Effector CD4-positive, alpha-beta T cell (primary cell): ENCODE results near the gene ZNF524.

Experiments used
- DNase-seq: peaks from one replicate; pipeline ENCODE4 v3.0.0-alpha.2; 2020

ZNF524 gene

DNA sequence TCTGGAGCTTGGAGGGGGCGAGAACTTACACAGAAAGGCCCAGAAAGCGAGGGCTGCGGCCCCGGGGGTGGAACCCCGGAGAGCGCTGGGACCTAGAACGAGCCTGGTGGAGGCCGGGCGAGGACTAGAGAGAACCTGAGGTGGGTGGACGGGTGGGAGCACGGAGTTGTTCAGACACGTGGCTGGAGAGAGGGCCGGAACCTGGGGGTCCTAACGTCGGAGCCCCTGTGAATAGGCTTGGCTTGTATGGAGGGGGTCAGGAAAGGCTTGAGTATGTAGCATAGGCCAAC lies 43.7 kb downstream of the ZNF524 start:
- DNase-seq: no peak

- no peak for DNase-seq
Observed at GRCh38 chr19:55644191-55644833, 44.2 kb downstream of the ZNF524 start.

GRCh38 chr19:55644842-55645511 lies 44.9 kb downstream of the ZNF524 start:
- no peak for DNase-seq

GRCh38 chr19:55645512-55645881 lies 45.4 kb downstream of the ZNF524 start:
- no peak for DNase-seq

DNA sequence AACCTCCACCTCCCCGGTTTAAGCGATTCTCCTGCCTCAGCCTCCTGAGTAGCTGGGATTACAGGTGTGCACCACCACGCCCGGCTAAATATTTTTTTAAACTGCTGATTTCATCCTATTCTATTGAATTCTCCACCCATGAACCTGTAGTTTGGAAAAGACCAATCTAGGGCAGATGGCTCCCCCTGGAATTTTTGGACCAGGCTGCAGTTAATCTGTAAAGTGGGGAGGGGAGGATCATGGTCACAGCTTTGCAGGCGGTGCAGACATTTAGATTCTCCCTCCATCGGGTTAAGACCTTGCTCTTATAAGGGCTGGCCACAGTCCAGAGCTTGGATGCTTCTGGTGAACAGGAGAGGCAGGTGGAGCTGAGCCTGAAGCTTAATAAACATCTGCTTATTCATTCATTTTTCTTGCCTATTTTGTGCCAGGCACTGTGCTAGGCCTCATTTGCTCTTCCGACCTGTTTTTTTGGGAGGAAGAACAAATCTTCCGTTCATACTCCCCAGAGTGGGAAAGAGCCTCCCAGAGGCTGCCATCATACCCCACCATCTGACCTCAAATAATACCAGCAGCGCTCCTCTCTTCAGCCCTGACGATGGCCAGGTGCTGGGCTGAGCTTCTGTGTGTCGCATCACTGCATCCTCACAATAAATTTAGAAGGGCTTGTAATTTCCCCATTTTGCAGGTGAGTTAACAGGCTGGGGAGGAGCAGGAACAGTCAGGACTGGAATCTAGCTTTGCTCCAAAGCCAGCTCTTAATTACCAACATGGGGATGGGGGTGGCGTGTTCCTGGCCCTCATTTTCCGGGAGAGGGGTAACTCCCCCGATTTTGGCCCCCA lies 47.0 kb downstream of the ZNF524 start:
- DNase-seq: no peak

GRCh38 chr19:55647732-55648584 lies 47.9 kb downstream of the ZNF524 start, which contains the start of gene CCDC106:
Gene CCDC106 (plus strand): TSS chr19:55648212. CDS start chr19:55649047, 835 bp downstream.
- DNase-seq: no peak

GRCh38 chr19:55648585-55649267 lies 48.6 kb downstream of the ZNF524 start:
- DNase-seq: no peak

- no peak for DNase-seq
Observed at GRCh38 chr19:55649268-55650125, 49.4 kb downstream of the ZNF524 start.

DNA sequence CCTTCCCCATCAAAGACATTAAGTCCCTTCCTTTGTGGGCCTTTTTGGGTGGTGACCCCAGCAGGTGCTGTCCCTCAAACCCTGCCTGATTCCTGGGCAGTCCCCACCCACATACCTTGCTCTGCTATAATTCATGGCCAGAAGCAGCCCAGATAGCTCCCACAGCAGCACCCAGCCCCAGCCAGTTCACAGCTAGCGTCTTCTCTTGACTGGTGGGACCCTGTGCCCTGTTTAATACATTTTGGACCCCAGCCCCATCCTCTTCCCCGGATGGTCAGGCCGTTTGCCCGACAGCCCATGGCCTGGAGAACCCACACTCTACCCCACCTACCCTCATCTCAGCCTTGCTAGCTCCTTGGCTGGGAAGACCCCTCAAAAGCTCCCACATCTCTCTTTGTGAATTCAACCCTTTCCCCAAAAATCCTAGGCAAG lies 50.1 kb downstream of the ZNF524 start:
- DNase-seq: no peak

DNA sequence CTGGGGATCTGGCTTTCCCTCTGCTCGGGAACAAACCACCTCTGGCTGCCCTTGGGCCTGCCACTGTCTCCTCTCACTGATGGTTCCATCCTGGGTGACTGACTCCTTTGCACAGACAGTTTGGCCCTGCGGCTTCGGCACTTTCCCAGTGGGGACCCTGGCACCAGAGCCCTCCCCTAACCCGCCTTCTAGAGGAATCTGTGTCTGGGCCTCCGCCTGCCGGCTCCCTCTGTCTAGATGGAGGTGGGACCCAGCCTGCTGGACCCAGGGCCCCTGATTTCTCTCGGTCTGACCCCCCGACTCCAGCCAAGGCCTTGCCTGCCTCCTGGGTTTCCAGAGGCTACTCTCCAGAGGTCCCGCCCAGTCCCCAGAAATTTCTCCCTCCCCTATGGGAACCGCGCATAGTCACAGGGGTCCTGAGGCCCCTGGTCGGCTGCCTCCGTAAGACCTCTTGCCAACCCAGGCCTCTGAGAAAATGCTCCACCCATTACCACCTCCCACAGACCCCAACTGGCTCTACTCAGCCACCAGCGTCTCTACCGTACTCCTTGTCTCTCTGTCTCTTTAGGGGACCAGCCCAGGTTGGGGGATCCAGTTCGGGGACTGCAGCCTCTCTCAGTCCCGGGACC lies 50.6 kb downstream of the ZNF524 start:
- no peak for DNase-seq

DNA sequence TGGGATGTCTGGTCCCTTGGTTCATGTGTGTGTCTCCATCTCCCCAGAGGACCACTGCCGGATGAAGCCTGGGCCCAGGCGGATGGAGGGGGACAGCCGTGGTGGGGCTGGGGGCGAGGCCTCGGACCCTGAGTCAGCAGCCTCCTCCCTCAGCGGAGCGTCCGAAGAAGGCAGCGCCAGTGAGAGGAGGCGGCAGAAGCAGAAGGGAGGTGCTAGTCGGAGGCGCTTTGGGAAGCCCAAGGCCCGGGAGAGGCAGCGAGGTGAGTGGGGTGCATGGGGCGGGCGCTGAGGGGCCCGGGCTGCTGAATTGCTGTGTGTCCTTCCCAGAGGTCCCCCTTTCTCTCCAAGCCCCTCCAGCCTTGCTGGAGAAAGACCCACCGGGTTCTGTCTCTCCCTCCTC lies 51.1 kb downstream of the ZNF524 start:
- no peak for DNase-seq

- DNase-seq: no peak
Observed at GRCh38 chr19:55652311-55653128, 52.4 kb downstream of the ZNF524 start.
